ENCODE results near the gene ALPG.

- TF ChIP-seq CTCF (IDR thresholded peaks at IDR 0.05; ENCODE audit: low read length) (no peak), EZH2 (IDR thresholded peaks at IDR 0.05; ENCODE audit: borderline replicate concordance, low read length) (no peak)
These were observed 20.2 kb upstream of the ALPG start for GRCh38 chr2:232386490-232386739.
